Stomach (tissue), 4 donors: ENCODE results near the gene CDC42BPG.

Source experiments
- CTCF ChIP-seq, 7 experiments: fragments of 450-650 bp in 4 of 7; fragments of 200-600 bp in 3 of 7; sonication (generic) in 3 of 7; IDR thresholded peaks; one replicate each; pipeline ENCODE4 v1.5.1; 2016 to 2019; ENCODE audit warnings: antibody characterized with exemption in 7 of 7, control low read depth in 2 of 7, mild to moderate bottlenecking in 1 of 7
- EP300 ChIP-seq: sonication (generic); formaldehyde crosslinking; IDR thresholded peaks from one replicate; pipeline ENCODE4 v1.6.1; 2017; ENCODE audit warnings: antibody characterized with exemption

DNA sequence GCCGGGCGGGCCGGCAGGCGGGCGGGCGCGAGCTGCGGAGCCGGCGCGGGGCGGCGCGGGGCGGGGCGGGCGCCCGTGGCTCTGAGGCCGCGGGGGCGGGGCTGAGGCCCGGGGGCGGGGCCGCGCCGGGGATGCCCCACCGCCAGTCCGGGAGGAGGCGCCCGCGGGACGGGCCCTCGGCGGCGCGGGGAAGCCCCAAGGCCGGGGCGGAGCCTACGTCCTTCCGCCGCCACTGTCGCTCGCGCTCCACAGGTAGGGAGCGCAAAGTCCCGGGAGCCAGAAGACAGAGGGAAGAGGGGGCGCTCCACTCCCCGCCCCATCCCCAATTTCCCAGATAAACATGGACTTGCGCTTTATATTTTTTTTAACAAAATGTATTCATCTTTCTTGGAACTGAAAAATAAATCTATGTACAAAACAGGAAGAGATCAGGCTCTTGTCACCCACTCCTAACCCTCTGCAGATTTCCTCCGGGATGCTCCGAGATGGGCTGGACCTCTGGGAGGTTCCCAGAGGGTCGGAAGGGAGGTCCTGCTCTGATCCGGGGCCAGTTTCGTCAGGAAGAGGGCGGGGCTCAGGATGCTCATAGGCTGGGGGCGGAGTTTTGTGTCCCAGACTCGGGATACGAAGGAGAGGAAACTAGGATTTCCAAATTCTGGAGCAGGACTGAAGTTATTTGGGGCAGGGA, 41.2 kb downstream of the CDC42BPG start, which contains the start of gene MAP4K2:
- TF ChIP-seq CTCF (IDR thresholded peaks at IDR 0.05), result peak in 2 of 7 experiments; percentile 12 to 24
- TF ChIP-seq EP300, result no peak
